Endothelial cell of umbilical vein (primary cell): ENCODE data around the gene ZNF552. TPM values are rescaled to one million over a fixed set of nuclear protein-coding genes. Genes with fewer than 3 reads are reported as not detected.

Experiments used
- BruUV-seq: library from RNA; stranded (reverse); fragments of 400-500 nt; replicated peaks from 2 replicates; lab custom pipeline; 2021; lab: Mats Ljungman, UMichigan
- CTCF ChIA-PET: fragments of 300-600, 350-600 bp; sonication (Branson Sonifier 250); formaldehyde crosslinking; loops from one replicate; lab custom pipeline; 2021; ENCODE audit warnings: antibody characterized with exemption, inconsistent platforms; lab: Charles Lee
- POLR2A ChIA-PET: fragments of 300-600, 350-600 bp; sonication (Branson Sonifier 250); formaldehyde crosslinking; loops from one replicate; lab custom pipeline; 2021; ENCODE audit warnings: antibody characterized with exemption, inconsistent platforms; lab: Charles Lee
- DNase-seq: peaks from one replicate; pipeline ENCODE4 v3.0.0-alpha.2; 2011; ENCODE audit warnings: low read depth, low spot score
- FAIRE-seq: peaks from 2 replicates; lab custom pipeline; 2011; peaks lifted over from hg19 to GRCh38; lab: Jason Lieb, UNC
- H2AFZ ChIP-seq: 2 replicates; pipeline ENCODE4 v1.6.0; 2012; ENCODE audit warnings: low read depth, low read length, control low read depth, inconsistent platforms
- H3K27ac ChIP-seq: 2 replicates; pipeline ENCODE4 v1.5.1; 2011; ENCODE audit warnings: low read depth, mild to moderate bottlenecking, control low read depth, low read length, moderate library complexity; ENCODE audit not compliant: insufficient read depth
- H3K27me3 ChIP-seq, 2 experiments: 2 replicates each; pipeline versions ENCODE4 v1.6.0 to v1.6.1; 2011; ENCODE audit warnings: low read length in 2 of 2, mixed read lengths in 1 of 2; ENCODE audit not compliant: control insufficient read depth in 2 of 2, insufficient read depth in 2 of 2
- H3K36me3 ChIP-seq, 2 experiments: 2 replicates in 1 of 2; 3 replicates in 1 of 2; pipeline ENCODE4 v1.5.1; 2011; ENCODE audit warnings: low read length in 2 of 2, mild to moderate bottlenecking in 1 of 2, moderate library complexity in 1 of 2; ENCODE audit not compliant: control insufficient read depth in 2 of 2, insufficient read depth in 2 of 2; ENCODE audit errors: extremely low read depth in 1 of 2
- H3K4me1 ChIP-seq: 3 replicates; pipeline ENCODE4 v1.5.1; 2011; ENCODE audit warnings: mild to moderate bottlenecking, low read length; ENCODE audit not compliant: control insufficient read depth, insufficient read depth; ENCODE audit errors: extremely low read depth
- H3K4me2 ChIP-seq: 2 replicates; pipeline ENCODE4 v1.6.1; 2011; ENCODE audit warnings: low read length, control low read depth, mixed read lengths; ENCODE audit not compliant: insufficient read depth
- H3K4me3 ChIP-seq, 3 experiments: fragments of 200-600 bp in 1 of 3; sonication (generic), shearing (Covaris generic) in 1 of 3; replicated peaks in 1 of 3; 2 replicates each; pipeline ENCODE4 v1.5.1; 2011 to 2016; ENCODE audit warnings: control low read depth in 3 of 3, low read length in 3 of 3, mild to moderate bottlenecking in 2 of 3, inconsistent platforms in 1 of 3, low read depth in 1 of 3, moderate library complexity in 1 of 3; ENCODE audit not compliant: insufficient read depth in 1 of 3
- H3K79me2 ChIP-seq: 2 replicates; pipeline ENCODE4 v1.6.0; 2012; ENCODE audit warnings: low read length, inconsistent platforms; ENCODE audit not compliant: control insufficient read depth, insufficient read depth
- H3K9ac ChIP-seq: replicated peaks from 2 replicates; pipeline ENCODE3; 2011; ENCODE audit warnings: low read length, control low read depth; ENCODE audit not compliant: insufficient read depth; ENCODE audit errors: extremely low read depth
- H3K9me1 ChIP-seq: replicated peaks from 3 replicates; pipeline ENCODE4 v1.6.0; 2011; ENCODE audit warnings: mild to moderate bottlenecking, low read length; ENCODE audit not compliant: control insufficient read depth, insufficient read depth; ENCODE audit errors: extremely low read depth
- H3K9me3 ChIP-seq: replicated peaks from 2 replicates; pipeline ENCODE4 v1.5.1; 2012; ENCODE audit warnings: low read length, inconsistent platforms; ENCODE audit not compliant: control insufficient read depth, insufficient read depth
- H4K20me1 ChIP-seq: replicated peaks from 2 replicates; pipeline ENCODE3; 2011; ENCODE audit warnings: mild to moderate bottlenecking, low read length; ENCODE audit not compliant: control insufficient read depth, insufficient read depth; ENCODE audit errors: extremely low read depth
- CTCF ChIP-seq, 2 donors: IDR thresholded peaks; 1 replicate in 1 of 2; 2 replicates in 1 of 2; pipeline ENCODE4 v1.5.1; 2011; ENCODE audit warnings: low read length in 2 of 2, mild to moderate bottlenecking in 2 of 2, moderate library complexity in 2 of 2, control low read depth in 1 of 2, inconsistent platforms in 1 of 2, low read depth in 1 of 2; ENCODE audit not compliant: insufficient read depth in 1 of 2; ENCODE audit errors: extremely low read depth in 1 of 2
- EZH2 ChIP-seq: IDR thresholded peaks from 2 replicates; pipeline ENCODE4 v1.6.1; 2012; ENCODE audit warnings: borderline replicate concordance, low read depth, mild to moderate bottlenecking, moderate library complexity, low read length, inconsistent platforms; ENCODE audit not compliant: severe bottlenecking
- FOS ChIP-seq: IDR thresholded peaks from 2 replicates; pipeline ENCODE4 v1.6.1; 2011; ENCODE audit warnings: mild to moderate bottlenecking, low read length, moderate library complexity, borderline replicate concordance; ENCODE audit not compliant: insufficient read depth
- GATA2 ChIP-seq: IDR thresholded peaks from 2 replicates; pipeline ENCODE4 v1.7.0; 2011; ENCODE audit warnings: low read depth, mild to moderate bottlenecking, moderate library complexity, mixed read lengths, low read length; ENCODE audit not compliant: insufficient read length, insufficient read depth
- JUN ChIP-seq: IDR thresholded peaks from 2 replicates; pipeline ENCODE4 v1.6.1; 2011; ENCODE audit warnings: borderline replicate concordance, low read depth; ENCODE audit not compliant: insufficient read length, insufficient read depth
- MAX ChIP-seq: IDR thresholded peaks from 2 replicates; pipeline ENCODE4 v1.6.1; 2011; ENCODE audit not compliant: insufficient read depth, insufficient read length
- MYC ChIP-seq: IDR thresholded peaks from one replicate; pipeline ENCODE4 v1.6.1; 2011; ENCODE audit warnings: mild to moderate bottlenecking, low read depth, low read length
- POLR2A ChIP-seq: IDR thresholded peaks from 2 replicates; pipeline ENCODE4 v1.6.1; 2012; ENCODE audit warnings: low read depth, mild to moderate bottlenecking, control low read depth, low read length
- POLR2AphosphoS5 ChIP-seq: IDR thresholded peaks from 2 replicates; pipeline ENCODE4 v1.6.1; 2012; ENCODE audit warnings: low read depth, mild to moderate bottlenecking, control low read depth, low read length, moderate library complexity; ENCODE audit not compliant: insufficient read depth
- dilution Hi-C: fragments of 300-500 bp; cut with MboI; formaldehyde crosslinking; loops from one replicate; pipeline ENCODE4 v1.15.0; 2019; ENCODE audit warnings: low sequenced_read_pairs; ENCODE audit not compliant: extremely low pct_ligation_motif_present
- intact Hi-C: fragments of 100-400 bp; cut with micrococcal nuclease; formaldehyde crosslinking; loops from one replicate; pipeline ENCODE4 v1.10.0; 2022
- polyA plus RNA-seq, 4 experiments: library from polyadenylated mRNA; depleted of rRNA in 3 of 4; stranded (reverse) in 3 of 4; unstranded in 1 of 4; fragments of >200 nt; gene quantifications; 2 replicates each; pipeline versions ENCODE4 v1.2.1 to v1.2.3, GENCODE V29; 2011 to 2012; ENCODE audit warnings: missing spikeins in 1 of 4
- total RNA-seq: library from RNA; stranded (reverse); gene quantifications from 2 replicates; pipeline ENCODE4 v1.2.3, GENCODE V29; 2021

ZNF552 gene
- total and polyA plus RNA-seq, 2 donors (not counting 3 experiments of a cell fraction or from before 2014, with no cell fraction given), result 3.0 to 6.1 TPM

GRCh38 chr19:57778336-57778735 is 36.4 kb downstream of the ZNF552 start:
- ChIA-PET POLR2A (no interaction called here), CTCF (no interaction called here)
- Histone ChIP-seq H3K4me3 (no peak overlapping the region), H2AFZ (no peak overlapping the region), H3K9me3 (peaks cover 20% of the 10 kb centered on the region), H3K79me2 (peaks cover 36% of the 10 kb centered on the region), H3K9ac (no peak overlapping the region), H3K4me2 (no peak overlapping the region), H3K27me3 (no peaks in the 10 kb centered on the region), H3K9me1 (no peaks in the 10 kb centered on the region), H3K36me3 (peaks cover 23 to 27% of the 10 kb centered on the region in 2 experiments), H3K4me1 (no peaks in the 10 kb centered on the region), H3K27ac (no peak overlapping the region), H4K20me1 (no peaks in the 10 kb centered on the region)
- dilution Hi-C loops, result no loop called here
- no TSS peak for BruUV-seq
- TF ChIP-seq GATA2, result no peak
- TF ChIP-seq POLR2A, result no peak
- no peak for TF ChIP-seq FOS
- no peak for TF ChIP-seq MAX
- no peak for TF ChIP-seq CTCF (IDR thresholded peaks at IDR 0.05; ENCODE audit: extremely low read depth in 1 of 2, insufficient read depth in 1 of 2, low read depth in 1 of 2, low read length in 2 of 2)
- no peak for TF ChIP-seq POLR2AphosphoS5
- TF ChIP-seq JUN, result no peak
- no peak for TF ChIP-seq EZH2
- TF ChIP-seq MYC, result no peak
- DNase-seq (no peak), FAIRE-seq (no peak)
- intact Hi-C loops, result no loop called here
